HepG2 (cell line): ENCODE data around the gene BDP1. TPM values are rescaled to one million over a fixed set of nuclear protein-coding genes. Genes with fewer than 3 reads are reported as not detected.
A peak's percentile ranks its signal among the peaks of the same experiment; 100 is the strongest.

ENCODE experiments used
- AGO2 ChIP-seq: fragments of 200-400 bp; formaldehyde crosslinking; optimal IDR thresholded peaks from 2 replicates; pipeline ENCODE3; 2017; ENCODE audit warnings: mild to moderate bottlenecking, low read depth, low read length, moderate library complexity
- CREB3 ChIP-seq: sonication (generic); formaldehyde crosslinking; IDR thresholded peaks from 2 replicates; pipeline ENCODE4 v1.5.0; 2020; ENCODE audit warnings: missing genetic modification reagents
- E2F2 ChIP-seq: sonication (generic); formaldehyde crosslinking; IDR thresholded peaks from 2 replicates; pipeline ENCODE4 v1.4.0; 2020; ENCODE audit warnings: missing genetic modification reagents, borderline replicate concordance
- GZF1 ChIP-seq: sonication (generic); formaldehyde crosslinking; IDR thresholded peaks from 2 replicates; pipeline ENCODE4 v1.5.1; 2020; ENCODE audit warnings: mild to moderate bottlenecking, missing genetic modification reagents
- HOXA5 ChIP-seq: sonication (generic); formaldehyde crosslinking; IDR thresholded peaks from 2 replicates; pipeline ENCODE4 v1.4.0; 2020; ENCODE audit warnings: missing genetic modification reagents
- KDM2A ChIP-seq: sonication (generic); formaldehyde crosslinking; IDR thresholded peaks from 2 replicates; pipeline ENCODE4 v1.4.0; 2020; ENCODE audit warnings: low read depth, missing genetic modification reagents, borderline replicate concordance
- KLF6 ChIP-seq: IDR thresholded peaks from 2 replicates; pipeline ENCODE4 v1.8.0; 2016; ENCODE audit warnings: missing biosample characterization, missing genetic modification reagents
- NR2C2 ChIP-seq: sonication (generic); formaldehyde crosslinking; IDR thresholded peaks from 2 replicates; pipeline ENCODE4 v1.4.0; 2020; ENCODE audit warnings: missing genetic modification reagents, mild to moderate bottlenecking, moderate library complexity, borderline replicate concordance
- RAD21 ChIP-seq: fragments of 450-650 bp; formaldehyde crosslinking; IDR thresholded peaks from 2 replicates; pipeline ENCODE4 v1.5.0; 2020; ENCODE audit warnings: mild to moderate bottlenecking
- SSRP1 ChIP-seq: IDR thresholded peaks from 2 replicates; pipeline ENCODE4 v1.6.1; 2016; ENCODE audit warnings: control low read depth
- THAP9 ChIP-seq: sonication (generic); formaldehyde crosslinking; IDR thresholded peaks from 2 replicates; pipeline ENCODE4; 2020; ENCODE audit warnings: missing genetic modification reagents, mild to moderate bottlenecking, borderline replicate concordance
- ZFP90 ChIP-seq: sonication (generic); formaldehyde crosslinking; IDR thresholded peaks from 2 replicates; pipeline ENCODE4 v1.8.0; 2022; ENCODE audit warnings: missing genetic modification reagents, mild to moderate bottlenecking, inconsistent platforms, borderline replicate concordance
- ZNF33B ChIP-seq: sonication (generic); formaldehyde crosslinking; IDR thresholded peaks from 2 replicates; pipeline ENCODE4 v1.5.1; 2020; ENCODE audit warnings: mild to moderate bottlenecking, missing genetic modification reagents
- ZNF646 ChIP-seq: sonication (generic); formaldehyde crosslinking; IDR thresholded peaks from 2 replicates; pipeline ENCODE4 v1.9.0; 2021; ENCODE audit warnings: mild to moderate bottlenecking, missing genetic modification reagents
- ZNF652 ChIP-seq: IDR thresholded peaks from 2 replicates; pipeline ENCODE4 v1.6.1; 2016; ENCODE audit warnings: low read depth, borderline replicate concordance
- ZNF709 ChIP-seq: sonication (generic); formaldehyde crosslinking; IDR thresholded peaks from 2 replicates; pipeline ENCODE4 v1.5.0; 2020; ENCODE audit warnings: mild to moderate bottlenecking, missing genetic modification reagents
- polyA plus RNA-seq, 8 experiments: library from polyadenylated mRNA; depleted of rRNA in 3 of 8; stranded (reverse) in 7 of 8; unstranded in 1 of 8; fragments of >200 nt; fragmentation: Illumina TruSeq in 4 of 8; extraction: Trizol in 4 of 8; gene quantifications; 2 replicates each; pipeline versions ENCODE4 v1.2.1 to v1.2.3, GENCODE V29; 2011 to 2016; ENCODE audit warnings: low read depth in 4 of 8, missing spikeins in 1 of 8, mixed read lengths in 1 of 8; ENCODE audit not compliant: insufficient read depth in 1 of 8
- total RNA-seq, 5 experiments: library from RNA; depleted of rRNA; stranded (reverse); fragments of >200 nt; fragmentation: Illumina TruSeq; extraction: Trizol; gene quantifications; 2 replicates each; pipeline ENCODE4 v1.2.3, GENCODE V29; 2016; ENCODE audit warnings: low read depth in 1 of 5

Gene BDP1
- total and polyA plus RNA-seq, 2 of the 13 experiments (the other 11 are each of a cell fraction or from before 2014, with no cell fraction given) = 10.2 to 22.4 TPM

GRCh38 chr5:71586941-71587765 is 131.7 kb downstream of the BDP1 start, which contains the start of gene MCCC2 (continued):
- TF ChIP-seq ZNF646 (CRISPR knock-in tag) (0 out of 2 replicates have a peak, but pooled peaks have one; percentile 22), CREB3 (CRISPR knock-in tag) (peak; percentile 38; the same call in 1 of the 2 replicates), HOXA5 (CRISPR knock-in tag) (0 out of 2 replicates have a peak, but pooled peaks have one; percentile 60), RAD21 (peak; percentile 68), GZF1 (CRISPR knock-in tag) (no peak; the same call in 1 of the 2 replicates), KDM2A (CRISPR knock-in tag) (no peak; the same call in 1 of the 2 replicates), ZNF33B (no peak), ZFP90 (CRISPR knock-in tag) (no peak), E2F2 (no peak), SSRP1 (no peak; the same call in 1 of the 2 replicates), NR2C2 (CRISPR knock-in tag) (peak; percentile 77), THAP9 (CRISPR knock-in tag) (peak; percentile 58; the same call in 1 of the 2 replicates), AGO2 (peak; percentile 86), ZNF652 (CRISPR knock-in tag) (no peak), ZNF709 (0 out of 2 replicates have a peak, but pooled peaks have one; percentile 42), KLF6 (peak; percentile 73; the same call in 1 of the 2 replicates)
